ENCODE results near the gene CA10. TPM values are rescaled to one million over a fixed set of nuclear protein-coding genes. Genes with fewer than 3 reads are reported as not detected.

Gene CA10
- total RNA-seq, 2 donors from 2014 or later, result 0.22 to 0.37 TPM

DNA sequence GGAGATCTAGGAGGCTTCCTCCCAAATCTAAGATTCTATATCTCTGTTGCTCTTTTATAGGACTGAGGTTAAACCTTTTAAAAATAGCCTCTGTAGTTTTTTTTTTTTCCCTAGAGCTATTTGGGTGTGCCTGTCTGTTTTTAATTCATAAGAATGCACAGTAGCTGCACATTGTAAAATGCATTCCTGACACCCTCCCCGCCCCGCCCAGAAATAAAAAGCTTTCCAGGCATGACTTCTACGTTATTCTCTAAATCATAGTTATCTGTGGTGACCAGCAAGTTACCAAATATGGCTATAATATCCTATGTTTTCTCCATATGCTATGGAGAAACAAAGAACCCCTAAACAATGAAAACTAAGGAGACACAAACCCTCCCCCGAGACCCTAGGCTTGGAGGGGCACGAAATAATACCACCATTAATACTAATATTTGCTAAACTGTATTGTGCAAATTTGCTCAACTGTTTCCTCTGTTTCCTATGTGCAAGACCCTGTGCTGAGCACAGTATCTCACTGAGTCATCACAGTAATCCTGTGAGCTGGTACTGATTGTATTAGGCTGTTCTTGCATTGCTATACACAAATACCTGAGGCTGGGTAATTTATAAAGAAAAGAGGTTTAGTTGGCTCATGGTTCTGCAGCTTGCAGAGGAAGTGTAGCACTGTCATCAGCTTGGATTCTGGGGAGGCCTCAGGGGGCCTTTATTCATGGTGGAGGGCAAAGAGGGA is 388.3 kb downstream of the CA10 start:
- Histone ChIP-seq H3K4me1 (ENCODE audit: control insufficient read depth, insufficient read depth, low read length) (no peaks in the 10 kb centered on the region), H3K36me3 (ENCODE audit: control insufficient read depth, insufficient read depth, low read length) (no peaks in the 10 kb centered on the region), H3K9ac (ENCODE audit: extremely low read depth, low read length, poor library complexity, severe bottlenecking) (no peak overlapping the region), H3K27ac (ENCODE audit: low read depth, low read length) (no peak overlapping the region), H3K9me3 (ENCODE audit: control insufficient read depth, low read length) (no peaks in the 10 kb centered on the region), H3K27me3 (ENCODE audit: control insufficient read depth, insufficient read depth, low read length, poor library complexity, severe bottlenecking) (no peaks in the 10 kb centered on the region), H3K4me3 (ENCODE audit: low read length) (no peak overlapping the region)
- Mint-ChIP-seq H3K27ac (no peak overlapping the region), H3K4me3 (no peak overlapping the region), H3K4me1 (no peaks in the 10 kb centered on the region), H3K36me3 (ENCODE audit: low read depth) (no peaks in the 10 kb centered on the region), H3K9me3 (no peaks in the 10 kb centered on the region), H3K27me3 (ENCODE audit: insufficient read depth) (no peaks in the 10 kb centered on the region)
- no peak for DNase-seq
- 83 to 100% methylated on average over 1 to 5 of the region's 5 CpGs for WGBS, 2 experiments (ENCODE audit: insufficient coverage in 1 of 2, insufficient read length in 1 of 2)
- TF ChIP-seq, protein P1, sequence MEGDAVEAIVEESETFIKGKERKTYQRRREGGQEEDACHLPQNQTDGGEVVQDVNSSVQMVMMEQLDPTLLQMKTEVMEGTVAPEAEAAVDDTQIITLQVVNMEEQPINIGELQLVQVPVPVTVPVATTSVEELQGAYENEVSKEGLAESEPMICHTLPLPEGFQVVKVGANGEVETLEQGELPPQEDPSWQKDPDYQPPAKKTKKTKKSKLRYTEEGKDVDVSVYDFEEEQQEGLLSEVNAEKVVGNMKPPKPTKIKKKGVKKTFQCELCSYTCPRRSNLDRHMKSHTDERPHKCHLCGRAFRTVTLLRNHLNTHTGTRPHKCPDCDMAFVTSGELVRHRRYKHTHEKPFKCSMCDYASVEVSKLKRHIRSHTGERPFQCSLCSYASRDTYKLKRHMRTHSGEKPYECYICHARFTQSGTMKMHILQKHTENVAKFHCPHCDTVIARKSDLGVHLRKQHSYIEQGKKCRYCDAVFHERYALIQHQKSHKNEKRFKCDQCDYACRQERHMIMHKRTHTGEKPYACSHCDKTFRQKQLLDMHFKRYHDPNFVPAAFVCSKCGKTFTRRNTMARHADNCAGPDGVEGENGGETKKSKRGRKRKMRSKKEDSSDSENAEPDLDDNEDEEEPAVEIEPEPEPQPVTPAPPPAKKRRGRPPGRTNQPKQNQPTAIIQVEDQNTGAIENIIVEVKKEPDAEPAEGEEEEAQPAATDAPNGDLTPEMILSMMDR (conservative IDR thresholded peaks at IDR 0.05), result no peak

DNA sequence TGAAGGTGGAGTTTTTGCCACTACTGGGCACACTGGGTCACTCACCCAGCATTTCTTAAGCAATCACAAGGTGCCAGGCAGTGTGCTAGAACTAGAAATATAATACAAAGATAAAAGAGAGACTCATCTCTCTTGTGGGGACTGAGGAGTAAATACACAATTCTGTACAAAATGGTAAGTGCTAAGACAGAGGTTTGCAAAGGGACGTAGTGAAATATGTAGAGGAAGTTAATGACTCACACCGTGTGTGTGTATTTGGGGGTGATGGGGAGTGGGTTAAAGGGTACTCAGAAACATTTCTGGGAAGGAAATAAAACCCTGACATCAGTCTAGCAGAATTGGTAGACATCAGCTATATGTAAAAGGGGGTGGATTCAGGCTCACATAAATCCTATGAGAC is 389.3 kb downstream of the CA10 start:
- no peaks in the 10 kb centered on the region for H3K9me3 ChIP-seq (ENCODE audit: control insufficient read depth, low read length)
- no peaks in the 10 kb centered on the region for H3K27me3 ChIP-seq (ENCODE audit: control insufficient read depth, insufficient read depth, low read length, poor library complexity, severe bottlenecking)
- H3K9ac ChIP-seq (ENCODE audit: extremely low read depth, low read length, poor library complexity, severe bottlenecking), result no peak overlapping the region
- H3K4me1 ChIP-seq (ENCODE audit: control insufficient read depth, insufficient read depth, low read length), result no peaks in the 10 kb centered on the region
- H3K27me3 Mint-ChIP-seq (ENCODE audit: insufficient read depth), result no peaks in the 10 kb centered on the region
- no peaks in the 10 kb centered on the region for H3K36me3 ChIP-seq (ENCODE audit: control insufficient read depth, insufficient read depth, low read length)
- TF ChIP-seq, protein P1 (conservative IDR thresholded peaks at IDR 0.05), result no peak
- no peak overlapping the region for H3K4me3 Mint-ChIP-seq
- H3K4me3 ChIP-seq (ENCODE audit: low read length), result no peak overlapping the region
- no peak for DNase-seq
- no peak overlapping the region for H3K27ac Mint-ChIP-seq
- H3K4me1 Mint-ChIP-seq, result no peaks in the 10 kb centered on the region
- H3K36me3 Mint-ChIP-seq (ENCODE audit: low read depth), result no peaks in the 10 kb centered on the region
- 77 to 100% methylated on average over 2 of the region's 2 CpGs for WGBS, 2 experiments (ENCODE audit: insufficient coverage in 1 of 2, insufficient read length in 1 of 2)
- no peak overlapping the region for H3K27ac ChIP-seq (ENCODE audit: low read depth, low read length)
- H3K9me3 Mint-ChIP-seq, result no peaks in the 10 kb centered on the region

DNA sequence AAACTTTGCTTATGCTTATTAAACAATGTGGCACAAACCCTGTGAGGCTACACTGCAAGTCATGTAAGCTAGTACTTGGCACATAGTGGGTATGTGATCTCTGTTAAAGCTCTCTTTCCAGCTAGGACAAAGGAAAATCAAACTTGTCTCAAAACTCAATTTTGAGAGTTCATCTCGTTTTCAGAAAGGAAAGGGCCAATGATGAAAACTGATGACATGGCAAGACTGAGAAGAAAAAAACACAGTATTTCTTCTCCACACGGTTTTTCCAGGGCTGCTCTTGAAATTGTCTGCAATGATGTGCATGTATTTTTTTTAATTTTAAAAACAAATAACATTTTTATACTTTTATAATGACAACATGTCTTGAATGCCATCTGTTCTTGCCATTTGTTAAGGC is 389.8 kb downstream of the CA10 start:
- H3K4me1 ChIP-seq (ENCODE audit: control insufficient read depth, insufficient read depth, low read length), result no peaks in the 10 kb centered on the region
- Mint-ChIP-seq H3K9me3 (no peaks in the 10 kb centered on the region), H3K27ac (no peak overlapping the region), H3K36me3 (ENCODE audit: low read depth) (no peaks in the 10 kb centered on the region), H3K4me3 (no peak overlapping the region), H3K4me1 (no peaks in the 10 kb centered on the region), H3K27me3 (ENCODE audit: insufficient read depth) (no peaks in the 10 kb centered on the region)
- H3K36me3 ChIP-seq (ENCODE audit: control insufficient read depth, insufficient read depth, low read length), result no peaks in the 10 kb centered on the region
- H3K27me3 ChIP-seq (ENCODE audit: control insufficient read depth, insufficient read depth, low read length, poor library complexity, severe bottlenecking), result no peaks in the 10 kb centered on the region
- TF ChIP-seq, protein P1 (conservative IDR thresholded peaks at IDR 0.05), result no peak
- no peak overlapping the region for H3K4me3 ChIP-seq (ENCODE audit: low read length)
- no peak overlapping the region for H3K27ac ChIP-seq (ENCODE audit: low read depth, low read length)
- H3K9me3 ChIP-seq (ENCODE audit: control insufficient read depth, low read length), result no peaks in the 10 kb centered on the region
- DNase-seq, result no peak
- 87 to 100% methylated on average over 1 of the region's 2 CpGs for WGBS, 2 experiments (ENCODE audit: insufficient coverage in 1 of 2, insufficient read length in 1 of 2)
- H3K9ac ChIP-seq (ENCODE audit: extremely low read depth, low read length, poor library complexity, severe bottlenecking), result no peak overlapping the region
